Endothelial cell of umbilical vein (primary cell): ENCODE measurements around the gene FAM186B.

Experiments
- EZH2 ChIP-seq: IDR thresholded peaks from 2 replicates; pipeline ENCODE4 v1.6.1; 2012; ENCODE audit warnings: borderline replicate concordance, low read depth, mild to moderate bottlenecking, moderate library complexity, low read length, inconsistent platforms; ENCODE audit not compliant: severe bottlenecking
- FOS ChIP-seq: IDR thresholded peaks from 2 replicates; pipeline ENCODE4 v1.6.1; 2011; ENCODE audit warnings: mild to moderate bottlenecking, low read length, moderate library complexity, borderline replicate concordance; ENCODE audit not compliant: insufficient read depth
- GATA2 ChIP-seq: IDR thresholded peaks from 2 replicates; pipeline ENCODE4 v1.7.0; 2011; ENCODE audit warnings: low read depth, mild to moderate bottlenecking, moderate library complexity, mixed read lengths, low read length; ENCODE audit not compliant: insufficient read length, insufficient read depth
- JUN ChIP-seq: IDR thresholded peaks from 2 replicates; pipeline ENCODE4 v1.6.1; 2011; ENCODE audit warnings: borderline replicate concordance, low read depth; ENCODE audit not compliant: insufficient read length, insufficient read depth
- MYC ChIP-seq: IDR thresholded peaks from one replicate; pipeline ENCODE4 v1.6.1; 2011; ENCODE audit warnings: mild to moderate bottlenecking, low read depth, low read length
- POLR2A ChIP-seq: IDR thresholded peaks from 2 replicates; pipeline ENCODE4 v1.6.1; 2012; ENCODE audit warnings: low read depth, mild to moderate bottlenecking, control low read depth, low read length
- POLR2AphosphoS5 ChIP-seq: IDR thresholded peaks from 2 replicates; pipeline ENCODE4 v1.6.1; 2012; ENCODE audit warnings: low read depth, mild to moderate bottlenecking, control low read depth, low read length, moderate library complexity; ENCODE audit not compliant: insufficient read depth
- TF ChIP-seq, protein P1 (sequence below), 2 donors: IDR thresholded peaks; 1 replicate in 1 of 2; 2 replicates in 1 of 2; pipeline ENCODE4 v1.5.1; 2011; ENCODE audit warnings: low read length in 2 of 2, mild to moderate bottlenecking in 2 of 2, moderate library complexity in 2 of 2, control low read depth in 1 of 2, inconsistent platforms in 1 of 2, low read depth in 1 of 2; ENCODE audit not compliant: insufficient read depth in 1 of 2; ENCODE audit errors: extremely low read depth in 1 of 2
- TF ChIP-seq, protein P2 (sequence below): IDR thresholded peaks from 2 replicates; pipeline ENCODE4 v1.6.1; 2011; ENCODE audit not compliant: insufficient read depth, insufficient read length

DNA sequence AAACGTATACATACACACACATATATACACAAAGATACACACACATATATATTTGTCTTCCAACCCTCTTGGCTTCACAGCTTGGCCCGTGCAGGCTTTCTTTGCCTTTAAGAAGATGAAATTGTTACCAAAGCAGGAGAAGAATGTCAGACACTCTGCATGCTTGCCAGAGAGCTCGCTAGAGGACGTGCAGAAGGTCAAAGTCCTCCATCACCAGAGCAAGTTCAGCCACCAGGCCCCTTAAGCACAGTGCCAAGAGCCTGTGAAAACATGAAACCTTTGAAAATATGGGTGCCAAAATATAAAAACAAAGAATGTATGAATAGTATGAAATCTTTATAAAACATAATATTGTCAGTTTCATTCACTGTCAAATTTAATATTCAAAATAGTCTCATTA is 22.6 kb downstream of the FAM186B start:
- TF ChIP-seq, protein P1, sequence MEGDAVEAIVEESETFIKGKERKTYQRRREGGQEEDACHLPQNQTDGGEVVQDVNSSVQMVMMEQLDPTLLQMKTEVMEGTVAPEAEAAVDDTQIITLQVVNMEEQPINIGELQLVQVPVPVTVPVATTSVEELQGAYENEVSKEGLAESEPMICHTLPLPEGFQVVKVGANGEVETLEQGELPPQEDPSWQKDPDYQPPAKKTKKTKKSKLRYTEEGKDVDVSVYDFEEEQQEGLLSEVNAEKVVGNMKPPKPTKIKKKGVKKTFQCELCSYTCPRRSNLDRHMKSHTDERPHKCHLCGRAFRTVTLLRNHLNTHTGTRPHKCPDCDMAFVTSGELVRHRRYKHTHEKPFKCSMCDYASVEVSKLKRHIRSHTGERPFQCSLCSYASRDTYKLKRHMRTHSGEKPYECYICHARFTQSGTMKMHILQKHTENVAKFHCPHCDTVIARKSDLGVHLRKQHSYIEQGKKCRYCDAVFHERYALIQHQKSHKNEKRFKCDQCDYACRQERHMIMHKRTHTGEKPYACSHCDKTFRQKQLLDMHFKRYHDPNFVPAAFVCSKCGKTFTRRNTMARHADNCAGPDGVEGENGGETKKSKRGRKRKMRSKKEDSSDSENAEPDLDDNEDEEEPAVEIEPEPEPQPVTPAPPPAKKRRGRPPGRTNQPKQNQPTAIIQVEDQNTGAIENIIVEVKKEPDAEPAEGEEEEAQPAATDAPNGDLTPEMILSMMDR (IDR thresholded peaks at IDR 0.05; ENCODE audit: extremely low read depth in 1 of 2, insufficient read depth in 1 of 2, low read depth in 1 of 2, low read length in 2 of 2): no peak
- TF ChIP-seq MYC: no peak
- TF ChIP-seq POLR2A: no peak
- TF ChIP-seq POLR2AphosphoS5: no peak
- TF ChIP-seq, protein P2, sequence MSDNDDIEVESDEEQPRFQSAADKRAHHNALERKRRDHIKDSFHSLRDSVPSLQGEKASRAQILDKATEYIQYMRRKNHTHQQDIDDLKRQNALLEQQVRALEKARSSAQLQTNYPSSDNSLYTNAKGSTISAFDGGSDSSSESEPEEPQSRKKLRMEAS: no peak
- no peak for TF ChIP-seq GATA2
- no peak for TF ChIP-seq FOS
- TF ChIP-seq EZH2: no peak
- TF ChIP-seq JUN: no peak
